HUDEP-2 (cell line): ENCODE measurements around the gene FMO1.
"Not testable (repeated sequence)": the region's sequence is repeated elsewhere in the genome, so short reads cannot be mapped to it uniquely, and the experiment has no call there.

Experiments
- DNase-seq, 76 experiments: peaks; one replicate each; lab custom pipeline; 2025; ENCODE audit not compliant: unreplicated experiment in 76 of 76; lab: John Stamatoyannopoulos, UW

FMO1 gene

GRCh38 chr1:171248302-171248701 lies at the start of gene FMO1:
FMO1 (plus strand) TSS chr1:171248494; CDS start chr1:171258088, 9,594 bp downstream.
- no peak for DNase-seq

GRCh38 chr1:171204296-171204695 lies 44.0 kb upstream of the FMO1 start:
- DNase-seq = no peak

- DNase-seq = no peak
Observed at GRCh38 chr1:171206204-171206977, 41.9 kb upstream of the FMO1 start.

GRCh38 chr1:171206978-171207355 lies 41.3 kb upstream of the FMO1 start:
- DNase-seq = no peak

- no peak for DNase-seq
Observed at GRCh38 chr1:171207377-171207776, 40.9 kb upstream of the FMO1 start.

GRCh38 chr1:171210355-171210754 lies 37.9 kb upstream of the FMO1 start:
- DNase-seq = no peak

- no peak for DNase-seq
Observed at GRCh38 chr1:171212607-171213351, 35.5 kb upstream of the FMO1 start.

GRCh38 chr1:171213559-171214454 lies 34.5 kb upstream of the FMO1 start:
- DNase-seq = no peak

- DNase-seq = no peak
Observed at GRCh38 chr1:171217658-171218443, 30.4 kb upstream of the FMO1 start.

- DNase-seq = no peak
Observed at GRCh38 chr1:171218661-171219060, 29.6 kb upstream of the FMO1 start.

- DNase-seq = no peak
Observed at GRCh38 chr1:171219346-171220080, 28.8 kb upstream of the FMO1 start.

- DNase-seq = no peak
Observed at GRCh38 chr1:171220081-171220420, 28.2 kb upstream of the FMO1 start.

GRCh38 chr1:171220581-171221054 lies 27.7 kb upstream of the FMO1 start:
- no peak for DNase-seq

- DNase-seq = no peak
Observed at GRCh38 chr1:171221665-171222591, 26.4 kb upstream of the FMO1 start.

GRCh38 chr1:171222936-171223335 lies 25.4 kb upstream of the FMO1 start:
- DNase-seq = no peak

GRCh38 chr1:171224257-171224656 lies 24.0 kb upstream of the FMO1 start:
- not testable (repeated sequence) for DNase-seq

GRCh38 chr1:171226747-171227370 lies 21.4 kb upstream of the FMO1 start:
- peak in 16 of 76 experiments; percentile 1 to 48 (median 12) for DNase-seq

GRCh38 chr1:171231326-171231725 lies 17.0 kb upstream of the FMO1 start:
- no peak for DNase-seq
